Activated CD8-positive, alpha-beta memory T cell treated with anti-CD3 and anti-CD28 coated beads for 36 hours (primary cell): ENCODE data around the gene PPP1R13L. TPM values are rescaled to one million over a fixed set of nuclear protein-coding genes. Genes with fewer than 3 reads are reported as not detected.
"Not testable (repeated sequence)": the region's sequence is repeated elsewhere in the genome, so short reads cannot be mapped to it uniquely, and the experiment has no call there.

Experiments used
- CTCF ChIA-PET: fragments of 350-600 bp; sonication (Branson Sonifier 250); formaldehyde crosslinking; loops from one replicate; lab custom pipeline; 2021; ENCODE audit warnings: antibody characterized with exemption; lab: Charles Lee
- POLR2A ChIA-PET: fragments of 350-600 bp; sonication (Branson Sonifier 250); formaldehyde crosslinking; loops from one replicate; lab custom pipeline; 2021; ENCODE audit warnings: antibody characterized with exemption; lab: Charles Lee
- total RNA-seq, 2 experiments: library from RNA; stranded (reverse); gene quantifications; one replicate each; pipeline ENCODE4 v1.2.3, GENCODE V29; 2021

The PPP1R13L gene
- total RNA-seq, 2 experiments from 2014 or later: 3.4 to 3.9 TPM

- CTCF ChIA-PET: no interaction called here
- POLR2A ChIA-PET: no interaction called here
These were observed 12.3 kb upstream of the PPP1R13L start for GRCh38 chr19:45417151-45417550.

- ChIA-PET POLR2A (interaction anchor here (0.7 kb wide), 1 partner anchor 10 kb away, joined by 3 read pairs; the partner anchor contains the start of gene PPP1R13L), CTCF (interaction anchor here (1.0 to 2.1 kb wide), 2 partner anchors 10 to 64 kb away, joined by 3 to 5 read pairs; partner anchors contain the start of gene PPP1R13L)
These were observed 9.6 kb upstream of the PPP1R13L start for GRCh38 chr19:45414468-45414867.

GRCh38 chr19:45413497-45413896 lies 8.6 kb upstream of the PPP1R13L start:
- ChIA-PET CTCF (interaction anchor here (1.0 to 2.1 kb wide), 5 partner anchors 8 to 71 kb away, joined by 3 to 6 read pairs (median 3); partner anchors contain the start of gene PPP1R13L), POLR2A (no interaction called here)

- CTCF ChIA-PET: interaction anchor here (0.6 kb wide), 1 partner anchor 13 kb away, joined by 3 read pairs; the partner anchor contains the start of gene ERCC1
- POLR2A ChIA-PET: not testable (repeated sequence)
These were observed 5.5 kb upstream of the PPP1R13L start for GRCh38 chr19:45410330-45410729.

- ChIA-PET POLR2A (interaction anchor here (0.6 kb wide), 1 partner anchor 1339 kb away, joined by 4 read pairs; no protein-coding TSS in a partner anchor), CTCF (interaction anchor here (0.6 kb wide), 1 partner anchor 685 kb away, joined by 3 read pairs; no protein-coding TSS in a partner anchor)
These were observed 4.7 kb upstream of the PPP1R13L start for GRCh38 chr19:45409557-45409920.

GRCh38 chr19:45408830-45409556 lies 4.1 kb upstream of the PPP1R13L start:
- ChIA-PET CTCF (interaction anchor here (0.6 kb wide), 1 partner anchor 685 kb away, joined by 3 read pairs; no protein-coding TSS in a partner anchor), POLR2A (interaction anchor here (0.6 kb wide), 1 partner anchor 1338 kb away, joined by 4 read pairs; no protein-coding TSS in a partner anchor)

GRCh38 chr19:45408121-45408520 lies 3.3 kb upstream of the PPP1R13L start:
- CTCF ChIA-PET: interaction anchor here (1.1 to 1.5 kb wide), 3 partner anchors 34 to 77 kb away, joined by 3 to 7 read pairs (median 6); no protein-coding TSS in a partner anchor
- POLR2A ChIA-PET: interaction anchor here (0.9 kb wide), 1 partner anchor 23 kb away, joined by 3 read pairs; no protein-coding TSS in a partner anchor

- CTCF ChIA-PET: interaction anchor here (0.6 to 1.5 kb wide), 4 partner anchors 34 to 300 kb away, joined by 3 to 7 read pairs (median 4); no protein-coding TSS in a partner anchor
These were observed 2.7 kb upstream of the PPP1R13L start for GRCh38 chr19:45407585-45407984.

GRCh38 chr19:45407091-45407375 lies 2.2 kb upstream of the PPP1R13L start:
- ChIA-PET CTCF (interaction anchor here (0.6 to 1.5 kb wide), 4 partner anchors 33 to 301 kb away, joined by 3 to 7 read pairs (median 4); no protein-coding TSS in a partner anchor), POLR2A (no interaction called here)

More at GRCh38 chr19:45407585-45407984, 2.7 kb upstream of the PPP1R13L start:
- POLR2A ChIA-PET: interaction anchor here (0.5 to 0.9 kb wide), 2 partner anchors 24 to 119 kb away, joined by 3 read pairs; no protein-coding TSS in a partner anchor

- ChIA-PET POLR2A (no interaction called here), CTCF (interaction anchor here (1.0 to 1.5 kb wide), 4 partner anchors 33 to 79 kb away, joined by 3 to 8 read pairs (median 6); no protein-coding TSS in a partner anchor)
These were observed 1.6 kb upstream of the PPP1R13L start, which contains the start of gene POLR1G for GRCh38 chr19:45406226-45407090. Gene POLR1G (plus strand): TSS chr19:45406644. CDS start chr19:45406697, 53 bp downstream.

- CTCF ChIA-PET: interaction anchor here (0.6 to 6.0 kb wide), 6 partner anchors 8 to 257 kb away, joined by 3 to 28 read pairs (median 6); no protein-coding TSS in a partner anchor
- POLR2A ChIA-PET: interaction anchor here (0.8 kb wide), 1 partner anchor 9 kb away, joined by 3 read pairs; no protein-coding TSS in a partner anchor
These were observed 761 bp upstream of the PPP1R13L start for GRCh38 chr19:45405435-45406225.

- POLR2A ChIA-PET: no interaction called here
These were observed 900 bp downstream of the PPP1R13L start for GRCh38 chr19:45403781-45404556.

GRCh38 chr19:45403272-45403671 lies 1.6 kb downstream of the PPP1R13L start:
- ChIA-PET POLR2A (no interaction called here), CTCF (interaction anchor here (0.6 to 6.0 kb wide), 8 partner anchors 25 to 1969 kb away, joined by 3 to 28 read pairs (median 4); partner anchors contain the start of gene ERCC2)

More at GRCh38 chr19:45403781-45404556, 900 bp downstream of the PPP1R13L start:
- CTCF ChIA-PET: interaction anchor here (1.0 to 6.0 kb wide), 7 partner anchors 10 to 85 kb away, joined by 3 to 28 read pairs (median 5); partner anchors contain the start of gene ERCC2

GRCh38 chr19:45402298-45403061 lies 2.4 kb downstream of the PPP1R13L start:
- ChIA-PET POLR2A (no interaction called here), CTCF (interaction anchor here (0.6 to 6.0 kb wide), 9 partner anchors 9 to 1968 kb away, joined by 3 to 28 read pairs (median 4); partner anchors contain the start of gene ERCC2)

GRCh38 chr19:45401815-45402214 lies 3.1 kb downstream of the PPP1R13L start:
- ChIA-PET POLR2A (no interaction called here), CTCF (interaction anchor here (0.6 to 6.0 kb wide), 8 partner anchors 8 to 366 kb away, joined by 3 to 28 read pairs (median 4); partner anchors contain the start of gene ERCC2)

- POLR2A ChIA-PET: no interaction called here
- CTCF ChIA-PET: interaction anchor here (0.6 to 6.0 kb wide), 5 partner anchors 40 to 560 kb away, joined by 3 to 28 read pairs (median 3); no protein-coding TSS in a partner anchor
These were observed 4.7 kb downstream of the PPP1R13L start for GRCh38 chr19:45400192-45400591.
